ENCODE data around the gene OXER1. TPM values are rescaled to one million over a fixed set of nuclear protein-coding genes. Genes with fewer than 3 reads are reported as not detected.

The OXER1 gene
- total RNA-seq, 1 experiment from 2014 or later = not detected

DNA sequence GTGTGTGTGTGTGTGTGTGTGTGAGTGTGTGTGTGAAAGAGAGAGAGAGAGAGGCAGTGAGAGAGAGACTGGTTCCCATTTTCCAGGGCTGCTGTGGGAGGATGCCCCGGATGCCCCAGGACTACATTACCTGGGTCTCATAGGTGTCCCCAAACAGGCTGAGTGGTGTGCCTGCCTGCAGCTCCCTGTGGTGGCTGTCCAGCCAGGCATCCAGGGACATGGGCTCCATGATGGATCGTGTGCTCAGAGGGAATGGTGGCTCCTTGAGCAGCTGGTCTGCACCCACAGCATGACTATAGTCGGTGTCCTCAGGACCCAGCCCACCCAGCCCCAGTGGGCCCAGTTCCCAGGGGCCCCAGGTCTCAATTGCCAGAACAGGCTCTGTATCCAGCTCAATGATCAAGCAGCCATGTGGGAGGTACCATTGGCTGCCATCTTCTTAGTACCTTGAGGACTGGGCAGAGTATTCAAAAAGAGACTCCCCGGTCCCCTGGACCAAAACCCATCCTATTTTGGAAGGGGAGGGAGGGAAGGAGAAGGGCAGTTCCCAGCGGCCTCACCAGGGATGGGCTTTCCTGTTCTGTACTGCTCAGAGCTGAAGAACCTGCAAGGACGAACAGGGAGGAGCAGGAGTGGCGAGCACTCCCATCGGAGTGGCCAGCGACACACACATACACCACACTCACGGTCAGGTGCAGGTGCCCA is 5.8 kb upstream of the OXER1 start:
- no peak for DNase-seq (ENCODE audit: low read depth)

GRCh38 chr2:42768706-42769256 is 4.8 kb upstream of the OXER1 start:
- no peak for DNase-seq (ENCODE audit: low read depth)

GRCh38 chr2:42767899-42768705 is 4.2 kb upstream of the OXER1 start:
- DNase-seq (ENCODE audit: low read depth) = no peak

- no peak for DNase-seq (ENCODE audit: low read depth)
Measured at GRCh38 chr2:42767080-42767898, 3.4 kb upstream of the OXER1 start.

DNA sequence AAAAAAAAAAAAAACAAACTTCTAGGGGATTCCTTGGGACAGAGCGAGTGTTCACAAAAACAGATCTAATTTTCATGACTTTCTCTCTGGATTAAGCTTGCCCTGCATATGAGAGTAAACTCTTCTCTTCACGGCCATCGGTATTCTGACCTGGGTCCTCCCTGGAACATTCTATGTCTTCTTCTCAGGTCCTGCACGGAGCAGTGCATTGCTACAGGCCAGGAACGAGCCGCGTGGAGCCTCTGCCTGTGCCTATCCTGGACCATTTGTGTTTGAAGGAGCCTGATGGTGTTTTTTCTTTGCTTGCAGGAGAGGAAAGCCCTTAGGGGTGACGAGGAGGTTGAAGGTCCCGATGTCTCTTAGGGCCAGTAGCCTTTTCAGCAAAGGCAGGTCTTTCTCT is 1.8 kb upstream of the OXER1 start:
- no peak for DNase-seq (ENCODE audit: low read depth)

GRCh38 chr2:42764901-42765300 is 966 bp upstream of the OXER1 start:
- DNase-seq (ENCODE audit: low read depth) = no peak

DNA sequence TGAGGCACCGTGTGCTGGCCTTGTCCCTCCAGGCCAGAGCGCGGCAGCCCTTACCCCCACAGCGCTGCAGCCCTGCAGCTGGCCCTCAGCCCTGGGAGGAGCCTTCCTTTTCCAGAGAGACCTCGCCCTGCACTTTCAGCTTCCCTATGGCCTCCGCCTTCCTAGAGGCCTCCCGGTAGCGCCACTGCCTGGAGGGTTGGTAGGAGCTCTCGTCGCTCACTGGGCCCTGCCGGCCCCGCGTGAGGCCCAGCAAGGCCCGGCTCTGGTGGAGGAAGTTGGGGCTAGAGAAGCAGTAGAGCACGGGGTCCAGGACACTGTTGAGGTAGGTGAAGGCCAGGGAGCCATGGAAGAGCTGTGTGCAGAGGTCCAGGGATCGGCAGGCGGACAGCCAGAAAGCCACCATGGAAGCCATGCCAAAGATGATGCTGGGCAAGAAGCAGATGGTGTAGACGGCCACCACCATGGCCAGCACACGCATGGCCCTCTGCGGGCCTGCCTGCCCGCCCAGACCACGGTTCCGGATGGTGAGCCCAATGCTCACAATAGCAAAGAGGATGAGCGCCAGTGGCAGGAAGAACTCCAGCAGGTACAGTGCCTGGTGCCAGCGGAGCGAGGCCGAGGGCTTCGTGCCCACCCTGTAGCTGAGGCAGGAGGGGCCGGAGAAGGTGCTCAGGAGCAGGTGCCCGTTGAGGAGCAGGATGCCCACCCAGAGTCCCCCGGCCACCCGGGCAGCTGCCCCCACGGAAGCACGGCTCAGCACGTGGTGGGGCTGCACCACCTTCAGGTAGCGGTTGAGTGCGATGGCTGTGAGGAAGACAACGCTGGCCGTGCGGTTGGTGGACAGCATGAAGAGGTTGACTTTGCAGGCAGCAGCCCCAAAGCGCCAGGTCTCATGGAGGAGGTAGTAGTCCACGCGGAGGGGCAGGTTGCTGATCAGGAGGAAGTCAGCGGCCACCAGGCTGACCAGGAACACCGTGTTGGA is 821 bp downstream of the OXER1 start:
- DNase-seq (ENCODE audit: low read depth) = no peak

DNA sequence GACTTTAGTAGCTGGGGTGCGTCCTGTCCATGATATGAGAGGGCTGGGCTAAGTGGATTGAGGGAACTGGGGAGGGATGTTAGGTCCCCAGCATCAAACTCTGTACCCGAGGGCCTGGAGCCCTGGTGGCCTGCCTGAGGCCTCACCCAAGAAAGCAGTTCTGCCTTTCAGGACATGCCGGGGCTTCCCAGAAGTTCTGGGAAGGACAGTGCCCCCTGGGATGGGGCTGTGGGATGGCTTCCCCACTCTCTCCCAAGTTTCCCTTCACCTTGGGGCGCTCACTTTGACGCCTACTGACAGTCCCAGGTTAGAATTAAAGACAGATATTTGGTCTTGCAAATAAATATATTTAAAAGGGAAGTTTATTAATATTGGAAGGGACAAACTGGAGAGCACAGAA is 1.8 kb downstream of the OXER1 start:
- no peak for DNase-seq (ENCODE audit: low read depth)

DNA sequence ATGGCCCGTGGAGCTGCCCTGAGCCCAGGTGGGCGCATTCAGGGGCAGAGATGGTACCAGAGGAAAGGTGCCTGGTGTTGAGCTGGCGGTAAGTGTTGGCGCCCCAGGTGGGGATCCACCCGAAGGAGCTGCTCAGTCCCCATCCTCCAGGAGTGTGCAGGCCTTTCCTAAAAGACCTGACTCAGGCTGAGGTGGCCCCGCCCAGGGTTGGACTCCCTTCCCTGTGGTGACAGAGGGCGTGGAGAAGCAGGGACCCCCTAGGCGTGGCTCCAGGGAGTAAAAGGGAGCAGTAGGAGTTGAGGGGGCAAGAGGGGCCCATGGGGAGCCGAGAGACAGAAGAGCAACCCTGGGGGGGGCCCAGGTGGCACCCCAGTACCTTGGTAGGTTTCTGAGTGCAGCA is 2.4 kb downstream of the OXER1 start:
- DNase-seq (ENCODE audit: low read depth) = no peak

DNA sequence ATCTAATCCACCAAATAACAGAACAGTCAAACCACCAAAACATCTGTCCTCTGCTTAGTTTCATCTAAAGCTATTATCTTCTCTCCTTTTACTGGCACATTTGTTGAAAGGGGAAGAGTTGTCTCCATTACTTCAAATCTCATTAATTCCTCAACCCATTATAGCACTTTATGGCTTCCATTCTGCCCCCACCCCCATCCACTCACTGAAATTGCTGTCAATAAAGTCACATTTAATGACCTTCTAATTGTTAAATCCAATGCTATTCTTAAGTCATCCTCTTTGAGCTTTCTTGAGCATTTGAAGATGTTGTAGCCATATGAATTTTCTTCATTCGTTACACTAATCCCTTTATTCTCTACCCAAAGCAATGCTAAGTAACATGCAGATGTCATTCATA is 5.2 kb downstream of the OXER1 start:
- DNase-seq (ENCODE audit: low read depth) = no peak

DNA sequence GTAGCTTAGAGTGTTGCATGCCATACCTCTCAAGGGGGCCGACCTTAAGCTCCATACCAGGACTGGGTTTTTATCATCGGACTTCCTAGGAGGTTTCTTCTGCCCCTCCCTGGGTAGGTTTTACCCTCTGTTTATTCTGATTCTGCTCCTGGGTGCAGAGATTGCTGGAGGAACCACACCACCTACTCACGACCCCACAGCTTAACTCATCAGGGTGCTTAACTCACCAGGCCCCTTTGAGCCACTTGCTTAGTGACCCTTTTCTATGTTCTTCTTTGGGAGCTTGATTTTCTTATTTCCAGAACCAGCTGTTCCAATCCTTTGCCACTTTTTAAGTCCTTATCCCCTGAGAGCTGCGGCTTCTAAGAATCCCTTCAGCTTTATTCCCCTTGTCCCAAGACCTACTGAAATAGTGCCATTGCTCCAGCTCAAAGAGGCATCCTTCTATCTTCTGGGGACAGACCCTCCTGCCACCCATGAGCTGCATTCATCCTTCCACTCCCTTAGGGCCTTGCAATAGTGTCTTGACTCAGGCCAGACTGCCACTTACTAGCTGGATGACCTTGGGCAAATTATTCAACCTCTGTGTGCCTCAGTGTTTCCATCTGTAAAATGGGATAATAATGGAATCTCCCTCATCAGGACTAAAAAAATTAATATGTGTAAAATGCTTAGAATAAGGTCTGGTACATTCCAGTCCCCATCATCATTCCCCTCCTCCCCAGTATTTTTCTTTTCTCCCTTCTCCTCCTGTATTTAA is 5.8 kb downstream of the OXER1 start:
- no peak for DNase-seq (ENCODE audit: low read depth)

- DNase-seq (ENCODE audit: low read depth) = no peak
Measured at GRCh38 chr2:42756966-42757513, 6.9 kb downstream of the OXER1 start.

DNA sequence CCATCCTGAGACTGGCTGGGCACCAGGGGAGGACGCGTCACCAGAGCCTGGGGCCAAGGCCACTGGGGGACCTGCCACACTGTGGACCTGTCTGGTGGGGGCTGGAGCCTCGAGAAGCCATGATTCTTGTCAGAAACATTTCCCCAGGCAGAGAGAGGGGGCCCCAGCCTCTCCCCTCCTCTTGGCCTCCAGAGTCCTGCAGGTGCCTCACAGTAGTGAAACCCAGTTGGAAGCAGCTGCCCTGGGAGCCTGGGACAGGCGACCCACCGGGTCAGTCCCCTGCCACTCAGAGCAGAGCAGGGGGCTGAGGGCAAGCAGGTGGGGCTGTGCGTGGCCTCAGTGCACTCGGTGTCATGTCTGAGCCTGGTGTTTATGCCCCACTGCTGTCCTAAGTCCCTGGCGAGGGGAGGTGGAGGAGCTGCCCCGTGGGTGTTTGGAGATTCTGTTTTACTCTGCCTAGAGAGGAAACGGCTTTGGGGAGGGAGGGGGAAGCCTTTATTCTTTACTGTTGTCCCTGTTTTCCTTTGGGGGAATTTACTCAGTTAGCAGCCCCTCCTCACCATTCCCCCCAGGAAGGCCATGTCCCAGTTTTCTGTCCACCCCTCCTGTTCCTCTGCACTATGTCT is 7.7 kb downstream of the OXER1 start:
- no peak for DNase-seq (ENCODE audit: low read depth)

DNA sequence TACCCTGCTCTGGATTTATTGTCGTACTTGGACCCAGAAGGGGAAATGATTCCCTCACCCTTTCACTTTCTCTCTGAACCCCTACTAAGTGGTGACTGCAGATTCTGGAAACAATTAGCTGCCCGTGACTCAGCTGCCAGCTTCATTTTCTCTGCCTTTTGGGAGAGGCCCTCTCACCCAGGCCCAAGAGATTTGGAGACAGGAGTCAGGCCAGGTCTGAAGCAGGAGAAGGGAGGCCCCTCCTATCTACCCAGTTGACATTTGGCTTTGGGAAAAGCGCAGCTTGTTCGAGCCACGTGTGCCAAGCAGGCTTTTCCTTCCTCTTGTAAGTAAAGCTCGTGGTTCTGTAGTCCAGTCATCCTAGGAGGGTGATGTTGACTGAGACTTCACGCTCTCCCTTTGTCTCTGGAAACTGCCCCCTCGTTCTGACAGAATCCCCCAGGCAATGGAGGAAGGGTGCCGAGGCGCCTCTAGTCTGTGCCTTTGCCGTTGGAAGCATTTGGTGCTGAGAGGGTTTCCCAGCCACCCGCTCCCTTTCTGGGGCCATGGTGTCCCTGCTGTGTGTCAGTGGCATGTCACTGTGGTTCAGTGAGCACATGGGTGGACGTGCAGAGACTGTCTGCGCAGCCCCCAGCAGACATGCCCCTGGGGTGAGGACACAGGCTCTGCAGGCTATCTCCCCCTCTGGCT is 8.6 kb downstream of the OXER1 start:
- DNase-seq (ENCODE audit: low read depth) = peak; percentile 55

GRCh38 chr2:42754776-42755140 is 9.2 kb downstream of the OXER1 start:
- DNase-seq (ENCODE audit: low read depth) = no peak

DNA sequence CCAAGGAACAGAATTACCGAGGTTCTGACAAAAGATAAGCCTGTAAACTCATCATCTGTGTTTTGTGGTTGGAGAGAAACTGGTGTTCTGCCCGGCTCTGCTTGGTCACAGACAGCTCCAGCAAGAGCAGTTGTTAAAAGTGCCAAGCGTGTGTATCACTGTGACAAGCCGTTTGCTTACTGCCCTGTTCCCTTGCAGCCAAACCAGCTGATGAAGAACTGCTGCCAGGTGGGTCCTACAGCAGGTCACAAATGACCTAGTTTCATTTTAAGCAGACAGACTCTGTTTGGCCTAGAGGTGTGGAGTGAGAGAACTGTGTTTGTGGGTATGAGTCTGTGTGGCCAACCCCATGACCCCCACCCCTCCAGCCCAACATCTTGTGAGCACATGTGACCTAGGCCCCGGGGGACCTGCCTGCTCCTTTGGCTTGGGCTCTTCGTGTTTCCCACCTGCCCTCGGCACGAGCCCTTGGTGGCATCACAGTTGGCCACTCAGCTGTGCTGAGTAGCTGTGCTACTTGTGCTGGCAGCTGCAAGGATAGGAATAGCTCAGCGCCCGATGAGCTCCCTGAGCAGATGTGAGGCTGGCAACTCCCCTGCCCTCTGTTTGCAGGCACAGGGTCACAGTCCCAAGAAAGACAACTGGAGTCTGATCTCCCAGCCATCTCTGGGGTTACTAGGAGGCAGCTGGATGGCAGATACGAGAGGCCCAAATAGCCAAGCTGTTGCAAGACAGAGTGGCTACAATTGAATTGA is 9.7 kb downstream of the OXER1 start:
- no peak for DNase-seq (ENCODE audit: low read depth)

- no peak for DNase-seq (ENCODE audit: low read depth)
Measured at GRCh38 chr2:42752816-42753813, 10.8 kb downstream of the OXER1 start.

All from RPMI7951 (cell line).